Hepatocyte (in vitro differentiated cells): ENCODE data around the gene MBLAC1. TPM values are rescaled to one million over a fixed set of nuclear protein-coding genes. Genes with fewer than 3 reads are reported as not detected.

Source experiments
- DNase-seq: peaks from one replicate; pipeline ENCODE4 v3.0.0-alpha.2; 2016; ENCODE audit warnings: low spot score
- H2AFZ ChIP-seq: fragments of 200-600 bp; sonication (generic); 2 replicates; pipeline ENCODE4 v1.6.0; 2016; ENCODE audit warnings: antibody characterized with exemption, mild to moderate bottlenecking
- H3K27ac ChIP-seq: fragments of 200-600 bp; sonication (generic); 2 replicates; pipeline ENCODE4 v1.5.1; 2016; ENCODE audit warnings: mild to moderate bottlenecking
- H3K27me3 ChIP-seq: fragments of 200-600 bp; sonication (generic); 2 replicates; pipeline ENCODE4 v1.6.1; 2016
- H3K36me3 ChIP-seq: fragments of 200-600 bp; sonication (generic); replicated peaks from 2 replicates; pipeline ENCODE4 v1.5.1; 2016; ENCODE audit warnings: low read depth; ENCODE audit not compliant: insufficient read depth
- H3K4me1 ChIP-seq: fragments of 200-600 bp; sonication (generic); 2 replicates; pipeline ENCODE4 v1.5.1; 2016; ENCODE audit warnings: mild to moderate bottlenecking, moderate library complexity; ENCODE audit not compliant: insufficient read depth
- H3K4me2 ChIP-seq: fragments of 200-600 bp; sonication (generic); 2 replicates; pipeline ENCODE4 v1.6.0; 2016
- H3K4me3 ChIP-seq: fragments of 200-600 bp; sonication (generic); 2 replicates; pipeline ENCODE4 v1.5.1; 2016; ENCODE audit warnings: mild to moderate bottlenecking
- H3K79me2 ChIP-seq: fragments of 200-600 bp; sonication (generic); 2 replicates; pipeline ENCODE4 v1.6.0; 2017; ENCODE audit warnings: mild to moderate bottlenecking
- H3K9me2 ChIP-seq: fragments of 200-600 bp; sonication (generic); replicated peaks from 2 replicates; pipeline ENCODE4 v1.6.0; 2017; ENCODE audit warnings: mild to moderate bottlenecking; ENCODE audit not compliant: insufficient read depth
- H3K9me3 ChIP-seq: fragments of 200-600 bp; sonication (generic); 2 replicates; pipeline ENCODE4 v1.5.1; 2016; ENCODE audit warnings: low read depth, mild to moderate bottlenecking
- H4K20me1 ChIP-seq: fragments of 200-600 bp; sonication (generic); 2 replicates; pipeline ENCODE4 v1.6.0; 2016; ENCODE audit warnings: mild to moderate bottlenecking; ENCODE audit not compliant: insufficient read depth, poor library complexity, severe bottlenecking
- CTCF ChIP-seq: fragments of 200-600 bp; sonication (generic); IDR thresholded peaks from 2 replicates; pipeline ENCODE4 v1.5.1; 2016; ENCODE audit warnings: antibody characterized with exemption, mild to moderate bottlenecking; ENCODE audit not compliant: poor library complexity
- EZH2 ChIP-seq: fragments of 200-600 bp; sonication (generic); IDR thresholded peaks from 2 replicates; pipeline ENCODE4 v1.6.1; 2016; ENCODE audit warnings: antibody characterized with exemption, mild to moderate bottlenecking, borderline replicate concordance
- EZH2phosphoT487 ChIP-seq: fragments of 200-600 bp; sonication (generic); IDR thresholded peaks from one replicate; pipeline ENCODE4 v1.6.1; 2018; ENCODE audit warnings: antibody characterized with exemption, mild to moderate bottlenecking, low read depth, moderate library complexity; ENCODE audit not compliant: unreplicated experiment, severe bottlenecking
- WGBS: methylation state at CpG from one replicate; pipeline ENCODE4 v1.1.6; 2016; ENCODE audit warnings: low lambda C conversion rate; ENCODE audit errors: missing lambda C conversion rate; 5-methylcytosine and 5-hydroxymethylcytosine counted together
- polyA plus RNA-seq: library from polyadenylated mRNA; unstranded; fragments of >200 nt; fragmentation: Nextera tagmentation; extraction: Ambion mirVana; gene quantifications from 2 replicates; pipeline ENCODE4 v1.2.1, GENCODE V29; 2016
- total RNA-seq: library from RNA; depleted of rRNA; stranded (reverse); fragments of >200 nt; gene quantifications from 2 replicates; pipeline ENCODE4 v1.2.3, GENCODE V29; 2014

Gene MBLAC1
- total and polyA plus RNA-seq, 2 experiments from 2014 or later = 2.7 to 4.5 TPM

GRCh38 chr7:100120733-100121036 lies 6.1 kb upstream of the MBLAC1 start:
- H3K4me1 ChIP-seq = peaks cover 18% of the 10 kb centered on the region
- peak overlapping the region; percentile 72 for H3K4me2 ChIP-seq
- peak overlapping the region; percentile 47 for H2AFZ ChIP-seq
- peak overlapping the region; percentile 90 for H3K27ac ChIP-seq
- no peaks in the 10 kb centered on the region for H4K20me1 ChIP-seq
- TF ChIP-seq EZH2phosphoT487 = no peak
- no peak for TF ChIP-seq CTCF
- TF ChIP-seq EZH2 = no peak
- no peaks in the 10 kb centered on the region for H3K9me2 ChIP-seq
- 33% methylated on average over 1 of the region's 1 CpG for WGBS
- H3K36me3 ChIP-seq = no peaks in the 10 kb centered on the region
- no peaks in the 10 kb centered on the region for H3K9me3 ChIP-seq
- H3K4me3 ChIP-seq = peak overlapping the region; percentile 51
- H3K79me2 ChIP-seq = peaks cover 25% of the 10 kb centered on the region
- no peaks in the 10 kb centered on the region for H3K27me3 ChIP-seq
- no peak for DNase-seq

DNA sequence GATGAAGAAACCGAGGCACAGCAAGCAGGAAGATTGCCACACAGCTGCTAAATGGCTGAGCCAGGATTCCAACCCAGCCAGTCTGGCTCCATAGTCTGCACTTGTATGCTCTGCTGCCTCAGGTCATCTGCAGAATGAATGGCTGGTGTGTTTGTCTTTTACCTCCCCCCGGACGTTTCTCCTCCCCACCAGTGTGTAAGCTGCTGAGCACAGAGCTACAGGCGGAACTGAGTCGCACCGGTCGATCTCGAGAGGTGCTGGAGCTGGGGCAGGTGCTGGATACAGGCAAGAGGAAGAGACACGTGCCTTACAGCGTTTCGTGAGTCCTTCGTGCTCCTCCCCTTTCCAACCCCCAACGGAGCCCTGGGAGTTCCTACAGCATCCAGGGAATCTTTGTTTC lies 4.7 kb upstream of the MBLAC1 start:
- DNase-seq = no peak
- Histone ChIP-seq H2AFZ (no peak overlapping the region), H3K27ac (no peak overlapping the region), H3K4me1 (peaks cover 18% of the 10 kb centered on the region), H3K4me3 (no peak overlapping the region), H3K9me3 (no peaks in the 10 kb centered on the region), H3K36me3 (no peaks in the 10 kb centered on the region), H4K20me1 (no peaks in the 10 kb centered on the region), H3K79me2 (peaks cover 25% of the 10 kb centered on the region), H3K9me2 (no peaks in the 10 kb centered on the region), H3K4me2 (no peak overlapping the region), H3K27me3 (no peaks in the 10 kb centered on the region)
- TF ChIP-seq EZH2 (no peak), EZH2phosphoT487 (no peak), CTCF (no peak)
- 79% methylated on average over 13 of the region's 13 CpGs for WGBS

DNA sequence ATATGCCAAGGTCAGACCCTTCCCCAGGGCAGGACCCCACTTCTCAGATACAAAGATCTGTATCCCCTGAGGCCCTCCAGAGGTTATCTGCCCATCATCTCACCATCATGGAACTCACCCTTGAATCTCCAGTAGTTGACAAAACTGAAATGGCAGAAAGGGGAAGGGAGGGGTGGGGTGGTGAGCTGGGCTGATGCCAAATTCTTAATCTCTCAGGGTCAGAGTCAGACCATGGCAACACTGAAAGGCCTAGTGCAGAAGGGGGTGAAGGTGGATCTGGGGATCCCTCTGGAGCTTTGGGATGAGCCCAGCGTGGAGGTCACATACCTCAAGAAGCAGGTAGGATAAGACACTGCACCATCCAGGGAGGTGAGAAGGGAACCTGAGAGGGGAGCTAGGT lies 4.2 kb upstream of the MBLAC1 start:
- H3K27ac ChIP-seq = no peak overlapping the region
- peaks cover 22% of the 10 kb centered on the region for H3K79me2 ChIP-seq
- no peaks in the 10 kb centered on the region for H3K9me2 ChIP-seq
- H2AFZ ChIP-seq = no peak overlapping the region
- DNase-seq = no peak
- TF ChIP-seq EZH2 = no peak
- no peak for TF ChIP-seq EZH2phosphoT487
- no peak for TF ChIP-seq CTCF
- WGBS = 100% methylated on average over 1 of the region's 1 CpG
- no peaks in the 10 kb centered on the region for H4K20me1 ChIP-seq
- no peaks in the 10 kb centered on the region for H3K9me3 ChIP-seq
- no peak overlapping the region for H3K4me2 ChIP-seq
- peaks cover 18% of the 10 kb centered on the region for H3K4me1 ChIP-seq
- no peaks in the 10 kb centered on the region for H3K36me3 ChIP-seq
- no peaks in the 10 kb centered on the region for H3K27me3 ChIP-seq
- no peak overlapping the region for H3K4me3 ChIP-seq
